Nephron progenitor cell (in vitro differentiated cells): ENCODE results near the gene PRR7.
"Not testable (repeated sequence)": the region's sequence is repeated elsewhere in the genome, so short reads cannot be mapped to it uniquely, and the experiment has no call there.

Experiments
- DNase-seq: peaks from one replicate; pipeline ENCODE4 v3.0.0; 2021
- H3K27ac Mint-ChIP-seq: 2 replicates; pipeline ENCODE4 v1.8.0; 2021; ENCODE audit warnings: mild to moderate bottlenecking, moderate library complexity, mixed read lengths
- H3K27me3 Mint-ChIP-seq: 2 replicates; pipeline ENCODE4 v1.8.0; 2021; ENCODE audit warnings: mild to moderate bottlenecking, low read depth, mixed read lengths; ENCODE audit not compliant: poor library complexity
- H3K36me3 Mint-ChIP-seq: 2 replicates; pipeline ENCODE4 v1.8.0; 2021; ENCODE audit warnings: low read depth, mixed read lengths
- H3K4me1 Mint-ChIP-seq: 2 replicates; pipeline ENCODE4 v1.8.0; 2021; ENCODE audit warnings: mixed read lengths
- H3K4me3 Mint-ChIP-seq: 2 replicates; pipeline ENCODE4 v1.8.0; 2021; ENCODE audit warnings: mild to moderate bottlenecking, moderate library complexity, mixed read lengths
- H3K9me3 Mint-ChIP-seq: 2 replicates; pipeline ENCODE4 v1.8.0; 2021; ENCODE audit warnings: mild to moderate bottlenecking, moderate library complexity, mixed read lengths
- TF ChIP-seq, protein P1 (sequence below): fragments of 200-600 bp; sonication (generic); IDR thresholded peaks from 2 replicates; pipeline ENCODE4 v1.5.0; 2021; ENCODE audit warnings: antibody characterized with exemption

Gene PRR7

DNA sequence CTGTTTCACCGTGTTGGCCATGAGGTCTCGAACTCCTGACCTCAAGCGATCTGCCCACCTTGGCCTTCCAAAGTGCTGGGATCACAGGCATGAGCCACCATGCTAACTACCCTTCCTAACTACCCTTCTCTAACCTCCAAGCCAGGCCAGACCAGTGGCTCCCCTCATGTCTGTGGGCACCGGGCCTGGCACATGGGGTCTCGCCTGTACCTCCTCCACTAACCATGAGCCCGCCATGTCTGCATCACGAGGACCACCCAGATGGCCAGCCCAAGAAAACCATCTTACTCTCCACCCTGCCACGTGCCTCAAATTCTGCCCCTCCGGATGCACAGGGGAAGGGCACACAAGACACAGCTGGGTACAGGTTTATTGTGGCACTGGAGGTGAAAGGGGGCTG is 36.4 kb downstream of the PRR7 start:
- peak overlapping the region; percentile 96 for H3K27ac Mint-ChIP-seq
- H3K4me1 Mint-ChIP-seq = peaks cover 52% of the 10 kb centered on the region
- H3K36me3 Mint-ChIP-seq = peaks cover 43% of the 10 kb centered on the region
- H3K4me3 Mint-ChIP-seq = no peak overlapping the region
- H3K9me3 Mint-ChIP-seq = no peaks in the 10 kb centered on the region
- TF ChIP-seq, protein P1, sequence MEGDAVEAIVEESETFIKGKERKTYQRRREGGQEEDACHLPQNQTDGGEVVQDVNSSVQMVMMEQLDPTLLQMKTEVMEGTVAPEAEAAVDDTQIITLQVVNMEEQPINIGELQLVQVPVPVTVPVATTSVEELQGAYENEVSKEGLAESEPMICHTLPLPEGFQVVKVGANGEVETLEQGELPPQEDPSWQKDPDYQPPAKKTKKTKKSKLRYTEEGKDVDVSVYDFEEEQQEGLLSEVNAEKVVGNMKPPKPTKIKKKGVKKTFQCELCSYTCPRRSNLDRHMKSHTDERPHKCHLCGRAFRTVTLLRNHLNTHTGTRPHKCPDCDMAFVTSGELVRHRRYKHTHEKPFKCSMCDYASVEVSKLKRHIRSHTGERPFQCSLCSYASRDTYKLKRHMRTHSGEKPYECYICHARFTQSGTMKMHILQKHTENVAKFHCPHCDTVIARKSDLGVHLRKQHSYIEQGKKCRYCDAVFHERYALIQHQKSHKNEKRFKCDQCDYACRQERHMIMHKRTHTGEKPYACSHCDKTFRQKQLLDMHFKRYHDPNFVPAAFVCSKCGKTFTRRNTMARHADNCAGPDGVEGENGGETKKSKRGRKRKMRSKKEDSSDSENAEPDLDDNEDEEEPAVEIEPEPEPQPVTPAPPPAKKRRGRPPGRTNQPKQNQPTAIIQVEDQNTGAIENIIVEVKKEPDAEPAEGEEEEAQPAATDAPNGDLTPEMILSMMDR = no peak
- no peak for DNase-seq
- no peaks in the 10 kb centered on the region for H3K27me3 Mint-ChIP-seq

GRCh38 chr5:177483994-177484901 is 37.6 kb downstream of the PRR7 start:
- H3K4me1 Mint-ChIP-seq = peaks cover 40% of the 10 kb centered on the region
- no peaks in the 10 kb centered on the region for H3K27me3 Mint-ChIP-seq
- H3K27ac Mint-ChIP-seq = peak overlapping the region; percentile 94
- H3K9me3 Mint-ChIP-seq = no peaks in the 10 kb centered on the region
- H3K4me3 Mint-ChIP-seq = peak overlapping the region; percentile 10
- no peak for DNase-seq
- TF ChIP-seq, protein P1 = no peak
- peaks cover 45% of the 10 kb centered on the region for H3K36me3 Mint-ChIP-seq

GRCh38 chr5:177484902-177485549 is 38.4 kb downstream of the PRR7 start:
- H3K27ac Mint-ChIP-seq = peak overlapping the region; percentile 94
- no peak overlapping the region for H3K4me3 Mint-ChIP-seq
- H3K27me3 Mint-ChIP-seq = no peaks in the 10 kb centered on the region
- TF ChIP-seq, protein P1 = no peak
- peaks cover 35% of the 10 kb centered on the region for H3K4me1 Mint-ChIP-seq
- DNase-seq = no peak
- peaks cover 39% of the 10 kb centered on the region for H3K36me3 Mint-ChIP-seq
- H3K9me3 Mint-ChIP-seq = no peaks in the 10 kb centered on the region

- not testable (repeated sequence) for H3K9me3 Mint-ChIP-seq, DNase-seq, H3K4me3 Mint-ChIP-seq, H3K27me3 Mint-ChIP-seq
- H3K4me1 Mint-ChIP-seq = peaks cover 34% of the 10 kb centered on the region
- H3K36me3 Mint-ChIP-seq = peaks cover 39% of the 10 kb centered on the region
- peak overlapping the region; percentile 92 for H3K27ac Mint-ChIP-seq
These were observed 39.1 kb downstream of the PRR7 start for GRCh38 chr5:177485753-177486152.

DNA sequence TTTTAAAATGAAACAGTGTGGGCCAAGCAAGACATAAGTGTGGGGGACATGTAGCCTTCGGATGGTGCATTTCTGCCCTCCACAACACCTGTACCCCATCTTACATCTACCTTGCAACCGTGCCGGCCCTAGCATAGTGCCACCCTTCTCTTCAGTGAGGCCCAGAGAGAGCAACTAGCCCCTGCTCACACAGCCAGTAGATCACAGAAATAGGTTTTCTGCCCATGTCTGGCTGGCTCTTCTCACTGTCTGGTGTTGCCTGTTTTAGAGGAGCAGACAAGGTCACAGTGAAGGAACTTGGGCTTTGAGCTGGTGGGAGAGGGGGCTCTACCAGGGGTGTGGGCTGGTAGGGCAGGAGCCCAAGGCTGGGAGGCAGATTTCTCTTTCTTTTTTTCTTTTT is 39.6 kb downstream of the PRR7 start:
- H3K36me3 Mint-ChIP-seq = peaks cover 41% of the 10 kb centered on the region
- TF ChIP-seq, protein P1 = no peak
- DNase-seq = no peak
- peaks cover 36% of the 10 kb centered on the region for H3K4me1 Mint-ChIP-seq
- no peaks in the 10 kb centered on the region for H3K9me3 Mint-ChIP-seq
- H3K4me3 Mint-ChIP-seq = no peak overlapping the region
- no peak overlapping the region for H3K27ac Mint-ChIP-seq
- no peaks in the 10 kb centered on the region for H3K27me3 Mint-ChIP-seq

GRCh38 chr5:177487144-177487543 is 40.5 kb downstream of the PRR7 start:
- TF ChIP-seq, protein P1 = no peak
- DNase-seq = no peak
- Mint-ChIP-seq H3K27ac (no peak overlapping the region), H3K4me3 (no peak overlapping the region), H3K27me3 (no peaks in the 10 kb centered on the region), H3K4me1 (peaks cover 39% of the 10 kb centered on the region), H3K9me3 (no peaks in the 10 kb centered on the region), H3K36me3 (peaks cover 43% of the 10 kb centered on the region)
